Measurements from ENCODE around the gene GABRB2.

The GABRB2 gene

GRCh38 chr5:161421067-161421466 lies 125.5 kb downstream of the GABRB2 start:
- ATAC-seq (ENCODE audit: low read depth) (no peak), DNase-seq (ENCODE audit: low spot score in 2 of 2) (no peak)
- H3K4me1 Mint-ChIP-seq = no peaks in the 10 kb centered on the region
- no peak overlapping the region for H3K4me3 Mint-ChIP-seq
- H3K27ac Mint-ChIP-seq = no peak overlapping the region
- H3K36me3 Mint-ChIP-seq = no peaks in the 10 kb centered on the region
- peaks cover 2% of the 10 kb centered on the region for H3K9me3 Mint-ChIP-seq
- H3K27me3 Mint-ChIP-seq = no peaks in the 10 kb centered on the region

GRCh38 chr5:161420521-161420920 lies 126.0 kb downstream of the GABRB2 start:
- H3K4me1 Mint-ChIP-seq = no peaks in the 10 kb centered on the region
- no peaks in the 10 kb centered on the region for H3K27me3 Mint-ChIP-seq
- DNase-seq (ENCODE audit: low spot score in 2 of 2) = no peak
- peaks cover 2% of the 10 kb centered on the region for H3K9me3 Mint-ChIP-seq
- H3K36me3 Mint-ChIP-seq = no peaks in the 10 kb centered on the region
- no peak overlapping the region for H3K27ac Mint-ChIP-seq
- no peak overlapping the region for H3K4me3 Mint-ChIP-seq
- no peak for ATAC-seq (ENCODE audit: low read depth)

- Mint-ChIP-seq H3K4me3 (no peak overlapping the region), H3K36me3 (no peaks in the 10 kb centered on the region), H3K27ac (no peak overlapping the region), H3K27me3 (no peaks in the 10 kb centered on the region), H3K4me1 (no peaks in the 10 kb centered on the region), H3K9me3 (no peaks in the 10 kb centered on the region)
- no peak for ATAC-seq (ENCODE audit: low read depth)
- DNase-seq (ENCODE audit: low spot score in 2 of 2) = no peak
Measured at GRCh38 chr5:161414896-161415295, 131.6 kb downstream of the GABRB2 start.

- no peak overlapping the region for H3K4me3 Mint-ChIP-seq
- DNase-seq (ENCODE audit: low spot score in 2 of 2) (no peak), ATAC-seq (ENCODE audit: low read depth) (no peak)
- no peaks in the 10 kb centered on the region for H3K9me3 Mint-ChIP-seq
- no peaks in the 10 kb centered on the region for H3K4me1 Mint-ChIP-seq
- no peaks in the 10 kb centered on the region for H3K36me3 Mint-ChIP-seq
- no peak overlapping the region for H3K27ac Mint-ChIP-seq
- no peaks in the 10 kb centered on the region for H3K27me3 Mint-ChIP-seq
Measured at GRCh38 chr5:161414037-161414436, 132.5 kb downstream of the GABRB2 start.

- Mint-ChIP-seq H3K4me1 (no peaks in the 10 kb centered on the region), H3K27ac (no peak overlapping the region), H3K4me3 (no peak overlapping the region), H3K27me3 (no peaks in the 10 kb centered on the region), H3K9me3 (peaks cover 1% of the 10 kb centered on the region), H3K36me3 (no peaks in the 10 kb centered on the region)
- no peak for ATAC-seq (ENCODE audit: low read depth)
- no peak for DNase-seq (ENCODE audit: low spot score in 2 of 2)
Measured at GRCh38 chr5:161412792-161413191, 133.7 kb downstream of the GABRB2 start.

- Mint-ChIP-seq H3K4me3 (no peak overlapping the region), H3K36me3 (no peaks in the 10 kb centered on the region), H3K27me3 (no peaks in the 10 kb centered on the region), H3K27ac (no peak overlapping the region), H3K9me3 (peaks cover 1% of the 10 kb centered on the region), H3K4me1 (no peaks in the 10 kb centered on the region)
- DNase-seq (ENCODE audit: low spot score in 2 of 2) (no peak), ATAC-seq (ENCODE audit: low read depth) (no peak)
Measured at GRCh38 chr5:161411156-161411555, 135.4 kb downstream of the GABRB2 start.

- no peak overlapping the region for H3K27ac Mint-ChIP-seq
- no peaks in the 10 kb centered on the region for H3K36me3 Mint-ChIP-seq
- no peaks in the 10 kb centered on the region for H3K27me3 Mint-ChIP-seq
- peaks cover 1% of the 10 kb centered on the region for H3K9me3 Mint-ChIP-seq
- H3K4me3 Mint-ChIP-seq = no peak overlapping the region
- ATAC-seq (ENCODE audit: low read depth) (no peak), DNase-seq (ENCODE audit: low spot score in 2 of 2) (no peak)
- H3K4me1 Mint-ChIP-seq = no peaks in the 10 kb centered on the region
Measured at GRCh38 chr5:161410640-161411039, 135.9 kb downstream of the GABRB2 start.

- Mint-ChIP-seq H3K27ac (no peak overlapping the region), H3K36me3 (no peaks in the 10 kb centered on the region)
Measured at GRCh38 chr5:161409471-161409870, 137.1 kb downstream of the GABRB2 start.

GRCh38 chr5:161406880-161407279 lies 139.6 kb downstream of the GABRB2 start:
- Mint-ChIP-seq H3K4me1 (no peaks in the 10 kb centered on the region), H3K27ac (no peak overlapping the region), H3K27me3 (no peaks in the 10 kb centered on the region), H3K9me3 (peaks cover 1% of the 10 kb centered on the region), H3K4me3 (no peak overlapping the region), H3K36me3 (no peaks in the 10 kb centered on the region)
- DNase-seq (ENCODE audit: low spot score in 2 of 2) (no peak), ATAC-seq (ENCODE audit: low read depth) (no peak)

More at GRCh38 chr5:161409471-161409870, 137.1 kb downstream of the GABRB2 start:
- DNase-seq (ENCODE audit: low spot score in 2 of 2) (no peak), ATAC-seq (ENCODE audit: low read depth) (no peak)
- H3K4me3 Mint-ChIP-seq = no peak overlapping the region
- H3K27me3 Mint-ChIP-seq = no peaks in the 10 kb centered on the region
- peaks cover 1% of the 10 kb centered on the region for H3K9me3 Mint-ChIP-seq
- no peaks in the 10 kb centered on the region for H3K4me1 Mint-ChIP-seq

- H3K27ac Mint-ChIP-seq = no peak overlapping the region
- H3K36me3 Mint-ChIP-seq = no peaks in the 10 kb centered on the region
- no peak overlapping the region for H3K4me3 Mint-ChIP-seq
- no peaks in the 10 kb centered on the region for H3K4me1 Mint-ChIP-seq
- peaks cover 1% of the 10 kb centered on the region for H3K9me3 Mint-ChIP-seq
- DNase-seq (ENCODE audit: low spot score in 2 of 2) (no peak), ATAC-seq (ENCODE audit: low read depth) (no peak)
- no peaks in the 10 kb centered on the region for H3K27me3 Mint-ChIP-seq
Measured at GRCh38 chr5:161403996-161404395, 142.5 kb downstream of the GABRB2 start.

GRCh38 chr5:161403121-161403520 lies 143.4 kb downstream of the GABRB2 start:
- Mint-ChIP-seq H3K4me3 (no peak overlapping the region), H3K27me3 (no peaks in the 10 kb centered on the region), H3K9me3 (no peaks in the 10 kb centered on the region), H3K4me1 (no peaks in the 10 kb centered on the region), H3K27ac (no peak overlapping the region), H3K36me3 (no peaks in the 10 kb centered on the region)
- no peak for ATAC-seq (ENCODE audit: low read depth)
- no peak for DNase-seq (ENCODE audit: low spot score in 2 of 2)

- no peaks in the 10 kb centered on the region for H3K27me3 Mint-ChIP-seq
Measured at GRCh38 chr5:161400583-161400982, 145.9 kb downstream of the GABRB2 start.

GRCh38 chr5:161399996-161400562 lies 146.4 kb downstream of the GABRB2 start:
- Mint-ChIP-seq H3K4me3 (no peak overlapping the region), H3K27me3 (no peaks in the 10 kb centered on the region), H3K27ac (no peak overlapping the region), H3K4me1 (no peaks in the 10 kb centered on the region), H3K9me3 (peaks cover 1% of the 10 kb centered on the region), H3K36me3 (no peaks in the 10 kb centered on the region)
- ATAC-seq (ENCODE audit: low read depth) (no peak), DNase-seq (ENCODE audit: low spot score in 2 of 2) (no peak)

More at GRCh38 chr5:161400583-161400982, 145.9 kb downstream of the GABRB2 start:
- no peak overlapping the region for H3K27ac Mint-ChIP-seq
- H3K9me3 Mint-ChIP-seq = peaks cover 1% of the 10 kb centered on the region
- no peaks in the 10 kb centered on the region for H3K4me1 Mint-ChIP-seq
- no peak for ATAC-seq (ENCODE audit: low read depth)
- no peak for DNase-seq (ENCODE audit: low spot score in 2 of 2)
- H3K4me3 Mint-ChIP-seq = no peak overlapping the region
- no peaks in the 10 kb centered on the region for H3K36me3 Mint-ChIP-seq

GRCh38 chr5:161397448-161397847 lies 149.1 kb downstream of the GABRB2 start:
- Mint-ChIP-seq H3K27ac (no peak overlapping the region), H3K36me3 (no peaks in the 10 kb centered on the region), H3K4me1 (no peaks in the 10 kb centered on the region), H3K4me3 (no peak overlapping the region), H3K27me3 (no peaks in the 10 kb centered on the region), H3K9me3 (peaks cover 1% of the 10 kb centered on the region)
- DNase-seq (ENCODE audit: low spot score in 2 of 2) = no peak
- ATAC-seq (ENCODE audit: low read depth) = no peak

GRCh38 chr5:161396171-161396570 lies 150.4 kb downstream of the GABRB2 start:
- ATAC-seq (ENCODE audit: low read depth) (no peak), DNase-seq (ENCODE audit: low spot score in 2 of 2) (no peak)
- Mint-ChIP-seq H3K4me1 (no peaks in the 10 kb centered on the region), H3K27me3 (no peaks in the 10 kb centered on the region), H3K9me3 (peaks cover 1% of the 10 kb centered on the region), H3K36me3 (no peaks in the 10 kb centered on the region), H3K27ac (no peak overlapping the region), H3K4me3 (no peak overlapping the region)
